ENCODE data around the gene ABCA1. TPM values are rescaled to one million over a fixed set of nuclear protein-coding genes. Genes with fewer than 3 reads are reported as not detected.

The ABCA1 gene
- total RNA-seq, 2 donors from 2014 or later, result 11.2 to 17.8 TPM

- H3K4me3 ChIP-seq, result no peak overlapping the region
- H3K36me3 ChIP-seq, result no peaks in the 10 kb centered on the region
- peak overlapping the region; percentile 13 for H3K27ac ChIP-seq
- no peaks in the 10 kb centered on the region for H3K27me3 ChIP-seq
- H3K9ac ChIP-seq (ENCODE audit: low read depth in 2 of 2, low read length in 2 of 2), result no peak overlapping the region
- DNase-seq, result no peak
- intact Hi-C loops (cut with DNase I), result no loop called here
- no peak for TF ChIP-seq CTCF (IDR thresholded peaks at IDR 0.05)
- no peaks in the 10 kb centered on the region for H3K9me3 ChIP-seq
- H3K4me1 ChIP-seq, result peaks cover 4% of the 10 kb centered on the region
These were observed 20.5 kb downstream of the ABCA1 start for GRCh38 chr9:104907278-104907951.

GRCh38 chr9:104906441-104907277 is 21.3 kb downstream of the ABCA1 start:
- DNase-seq, result no peak
- no peaks in the 10 kb centered on the region for H3K27me3 ChIP-seq
- H3K4me3 ChIP-seq, result no peak overlapping the region
- H3K9me3 ChIP-seq, result no peaks in the 10 kb centered on the region
- H3K4me1 ChIP-seq, result no peaks in the 10 kb centered on the region
- no peaks in the 10 kb centered on the region for H3K36me3 ChIP-seq
- intact Hi-C loops (cut with DNase I), result no loop called here
- H3K27ac ChIP-seq, result peak overlapping the region; percentile 13
- H3K9ac ChIP-seq (ENCODE audit: low read depth in 2 of 2, low read length in 2 of 2), result no peak overlapping the region
- TF ChIP-seq CTCF (IDR thresholded peaks at IDR 0.05), result no peak

GRCh38 chr9:104905931-104906330 is 22.0 kb downstream of the ABCA1 start:
- no peaks in the 10 kb centered on the region for H3K4me1 ChIP-seq
- intact Hi-C loops (cut with DNase I), result no loop called here
- H3K27ac ChIP-seq, result peak overlapping the region; percentile 13
- H3K27me3 ChIP-seq, result no peaks in the 10 kb centered on the region
- TF ChIP-seq CTCF (IDR thresholded peaks at IDR 0.05), result no peak
- H3K36me3 ChIP-seq, result no peaks in the 10 kb centered on the region
- H3K9me3 ChIP-seq, result no peaks in the 10 kb centered on the region
- DNase-seq, result no peak
- H3K9ac ChIP-seq (ENCODE audit: low read depth in 2 of 2, low read length in 2 of 2), result no peak overlapping the region
- H3K4me3 ChIP-seq, result no peak overlapping the region

GRCh38 chr9:104905153-104905901 is 22.6 kb downstream of the ABCA1 start:
- H3K27me3 ChIP-seq, result no peaks in the 10 kb centered on the region
- H3K4me3 ChIP-seq, result no peak overlapping the region
- H3K4me1 ChIP-seq, result no peaks in the 10 kb centered on the region
- intact Hi-C loops (cut with DNase I), result no loop called here
- no peak overlapping the region for H3K27ac ChIP-seq
- no peaks in the 10 kb centered on the region for H3K9me3 ChIP-seq
- H3K36me3 ChIP-seq, result no peaks in the 10 kb centered on the region
- no peak for TF ChIP-seq CTCF (IDR thresholded peaks at IDR 0.05)
- DNase-seq, result no peak
- no peak overlapping the region for H3K9ac ChIP-seq (ENCODE audit: low read depth in 2 of 2, low read length in 2 of 2)

- intact Hi-C loops (cut with DNase I), result no loop called here
- no peak for DNase-seq
- H3K36me3 ChIP-seq, result no peaks in the 10 kb centered on the region
- no peaks in the 10 kb centered on the region for H3K9me3 ChIP-seq
- no peak overlapping the region for H3K27ac ChIP-seq
- TF ChIP-seq CTCF (IDR thresholded peaks at IDR 0.05), result no peak
- H3K4me3 ChIP-seq, result no peak overlapping the region
- H3K27me3 ChIP-seq, result no peaks in the 10 kb centered on the region
- no peaks in the 10 kb centered on the region for H3K4me1 ChIP-seq
- H3K9ac ChIP-seq (ENCODE audit: low read depth in 2 of 2, low read length in 2 of 2), result no peak overlapping the region
These were observed 24.3 kb downstream of the ABCA1 start for GRCh38 chr9:104903609-104904008.

Data from colonic mucosa (tissue), 4 donors.